Uterus (tissue), 4 donors: ENCODE data around the gene GRM8. TPM values are rescaled to one million over a fixed set of nuclear protein-coding genes. Genes with fewer than 3 reads are reported as not detected.

Experiments
- DNase-seq, 2 donors: peaks; one replicate each; pipeline ENCODE4 v3.0.0-alpha.2; 2019 to 2020
- H3K27ac ChIP-seq, 2 donors: fragments of 200-600 bp; sonication (generic); 1 replicate in 1 of 2; 2 replicates in 1 of 2; pipeline ENCODE4 v1.5.1; 2016 to 2018
- H3K27me3 ChIP-seq, 2 donors: fragments of 200-600 bp; sonication (generic); one replicate each; pipeline ENCODE4 v1.5.1; 2018 to 2019; ENCODE audit warnings: control low read depth in 1 of 2
- H3K36me3 ChIP-seq, 2 donors: fragments of 200-600 bp; sonication (generic); one replicate each; pipeline ENCODE4 v1.5.1; 2019; ENCODE audit warnings: control low read depth in 1 of 2
- H3K4me1 ChIP-seq, 2 donors: fragments of 200-600 bp; sonication (generic); one replicate each; pipeline ENCODE4 v1.5.1; 2018 to 2019; ENCODE audit warnings: control low read depth in 1 of 2
- H3K4me3 ChIP-seq, 2 donors: fragments of 200-600 bp; sonication (generic); 1 replicate in 1 of 2; 2 replicates in 1 of 2; pipeline ENCODE4 v1.5.1; 2018 to 2019; ENCODE audit warnings: mild to moderate bottlenecking in 1 of 2
- H3K9me3 ChIP-seq, 2 donors: fragments of 200-600 bp; sonication (generic); one replicate each; pipeline ENCODE4 v1.5.1; 2019; ENCODE audit warnings: control low read depth in 1 of 2
- POLR2A ChIP-seq, 2 donors: fragments of 450-650 bp; IDR thresholded peaks; one replicate each; pipeline ENCODE4 v1.6.1; 2016; ENCODE audit warnings: antibody characterized with exemption in 2 of 2, mild to moderate bottlenecking in 1 of 2, moderate library complexity in 1 of 2
- intact Hi-C: fragments of 100-400 bp; cut with DNase I; formaldehyde crosslinking; loops from one replicate; pipeline ENCODE4 v1.15.1; 2023; ENCODE audit warnings: low total_unique reads
- total RNA-seq, 4 donors: library from RNA; depleted of rRNA in 3 of 4; stranded (reverse); fragments of >200 nt in 3 of 4; gene quantifications; one replicate each; pipeline versions ENCODE4 v1.1.0 to v1.2.4, GENCODE V29; 2014 to 2023
- TF ChIP-seq, protein P1 (sequence below), 4 experiments: fragments of 200-600 bp in 2 of 4; fragments of 450-650 bp in 2 of 4; sonication (generic) in 2 of 4; IDR thresholded peaks; one replicate each; pipeline ENCODE4 v1.5.1; 2016 to 2019; ENCODE audit warnings: antibody characterized with exemption in 4 of 4, mild to moderate bottlenecking in 2 of 4, moderate library complexity in 1 of 4
- donor health status: DM: yes; HTN: yes; CAD: no.

GRM8 gene
- total RNA-seq, 4 donors from 2014 or later = 3.9 TPM; not detected in 3

DNA sequence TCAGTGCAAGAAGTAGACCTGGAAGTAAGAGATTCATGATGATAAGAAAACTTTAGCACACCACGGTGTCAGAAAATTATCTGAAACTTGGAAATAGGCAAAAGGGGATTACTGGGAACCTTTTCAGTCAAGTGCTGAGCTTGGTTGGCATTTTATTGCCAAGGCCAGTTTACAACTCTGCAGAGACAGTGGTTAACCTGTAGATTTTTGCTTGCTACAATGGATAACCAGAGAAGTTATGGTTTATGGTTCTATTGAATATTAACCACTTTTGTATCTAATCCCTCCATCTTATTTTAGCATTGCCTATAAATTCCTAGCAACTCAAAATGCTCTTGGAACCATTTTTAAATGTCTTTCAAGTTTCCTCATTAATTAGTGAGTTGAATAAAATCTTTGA is 13.3 kb upstream of the GRM8 start:
- intact Hi-C loops = no loop called here
- H3K4me1 ChIP-seq = no peaks in the 10 kb centered on the region
- H3K9me3 ChIP-seq = no peaks in the 10 kb centered on the region
- H3K4me3 ChIP-seq = no peak overlapping the region
- TF ChIP-seq, protein P1, sequence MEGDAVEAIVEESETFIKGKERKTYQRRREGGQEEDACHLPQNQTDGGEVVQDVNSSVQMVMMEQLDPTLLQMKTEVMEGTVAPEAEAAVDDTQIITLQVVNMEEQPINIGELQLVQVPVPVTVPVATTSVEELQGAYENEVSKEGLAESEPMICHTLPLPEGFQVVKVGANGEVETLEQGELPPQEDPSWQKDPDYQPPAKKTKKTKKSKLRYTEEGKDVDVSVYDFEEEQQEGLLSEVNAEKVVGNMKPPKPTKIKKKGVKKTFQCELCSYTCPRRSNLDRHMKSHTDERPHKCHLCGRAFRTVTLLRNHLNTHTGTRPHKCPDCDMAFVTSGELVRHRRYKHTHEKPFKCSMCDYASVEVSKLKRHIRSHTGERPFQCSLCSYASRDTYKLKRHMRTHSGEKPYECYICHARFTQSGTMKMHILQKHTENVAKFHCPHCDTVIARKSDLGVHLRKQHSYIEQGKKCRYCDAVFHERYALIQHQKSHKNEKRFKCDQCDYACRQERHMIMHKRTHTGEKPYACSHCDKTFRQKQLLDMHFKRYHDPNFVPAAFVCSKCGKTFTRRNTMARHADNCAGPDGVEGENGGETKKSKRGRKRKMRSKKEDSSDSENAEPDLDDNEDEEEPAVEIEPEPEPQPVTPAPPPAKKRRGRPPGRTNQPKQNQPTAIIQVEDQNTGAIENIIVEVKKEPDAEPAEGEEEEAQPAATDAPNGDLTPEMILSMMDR (IDR thresholded peaks at IDR 0.05) = no peak
- TF ChIP-seq POLR2A (IDR thresholded peaks at IDR 0.05) = no peak
- DNase-seq = no peak
- no peaks in the 10 kb centered on the region for H3K36me3 ChIP-seq
- no peak overlapping the region for H3K27ac ChIP-seq
- H3K27me3 ChIP-seq = no peaks in the 10 kb centered on the region

DNA sequence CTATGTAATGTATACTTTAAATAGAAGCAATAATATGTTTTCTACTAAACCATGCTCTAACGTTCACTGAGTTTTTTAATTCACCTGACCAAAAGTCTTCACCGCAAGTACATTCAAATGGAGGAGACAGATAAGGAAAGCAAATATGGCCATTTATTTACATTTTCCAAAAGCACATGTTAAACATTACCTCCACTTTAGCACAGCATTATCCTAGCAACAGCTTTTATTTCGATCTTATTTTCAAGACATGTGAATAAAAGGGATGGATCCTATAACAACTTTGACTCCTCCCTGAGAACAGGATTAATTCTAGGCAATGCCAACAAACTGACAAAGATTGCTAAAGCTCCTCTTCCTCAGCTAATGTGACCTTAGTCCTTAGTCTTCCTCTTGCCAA is 11.5 kb upstream of the GRM8 start:
- Histone ChIP-seq H3K27ac (no peak overlapping the region), H3K36me3 (no peaks in the 10 kb centered on the region), H3K4me1 (no peaks in the 10 kb centered on the region), H3K27me3 (no peaks in the 10 kb centered on the region), H3K9me3 (no peaks in the 10 kb centered on the region), H3K4me3 (no peak overlapping the region)
- TF ChIP-seq, protein P1 (IDR thresholded peaks at IDR 0.05) = no peak
- no peak for TF ChIP-seq POLR2A (IDR thresholded peaks at IDR 0.05)
- no peak for DNase-seq
- intact Hi-C loops = no loop called here

DNA sequence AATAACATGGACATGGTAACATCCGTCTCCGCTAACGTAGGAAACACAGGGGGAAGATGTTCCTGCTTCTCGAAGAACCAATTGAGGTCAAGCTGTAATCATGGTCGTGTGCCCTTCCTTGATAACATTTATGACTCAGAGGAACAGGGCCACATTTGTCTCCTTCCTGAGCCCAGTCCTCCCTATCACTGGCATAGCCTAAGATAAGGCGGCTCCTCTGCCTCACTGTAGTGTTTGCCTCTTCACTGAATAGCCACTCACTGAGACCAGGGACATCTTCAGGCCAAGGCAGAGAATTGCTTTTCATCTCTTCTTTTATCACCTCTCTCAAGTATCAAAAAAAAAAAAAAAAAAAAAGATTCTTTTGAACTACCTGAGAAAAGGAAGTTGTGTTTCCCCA is 5.4 kb upstream of the GRM8 start:
- DNase-seq = no peak
- TF ChIP-seq POLR2A (IDR thresholded peaks at IDR 0.05) = no peak
- TF ChIP-seq, protein P1 (IDR thresholded peaks at IDR 0.05) = no peak
- intact Hi-C loops = no loop called here
- Histone ChIP-seq H3K36me3 (no peaks in the 10 kb centered on the region), H3K4me1 (no peaks in the 10 kb centered on the region), H3K27me3 (no peaks in the 10 kb centered on the region), H3K4me3 (no peak overlapping the region), H3K27ac (no peak overlapping the region), H3K9me3 (no peaks in the 10 kb centered on the region)

DNA sequence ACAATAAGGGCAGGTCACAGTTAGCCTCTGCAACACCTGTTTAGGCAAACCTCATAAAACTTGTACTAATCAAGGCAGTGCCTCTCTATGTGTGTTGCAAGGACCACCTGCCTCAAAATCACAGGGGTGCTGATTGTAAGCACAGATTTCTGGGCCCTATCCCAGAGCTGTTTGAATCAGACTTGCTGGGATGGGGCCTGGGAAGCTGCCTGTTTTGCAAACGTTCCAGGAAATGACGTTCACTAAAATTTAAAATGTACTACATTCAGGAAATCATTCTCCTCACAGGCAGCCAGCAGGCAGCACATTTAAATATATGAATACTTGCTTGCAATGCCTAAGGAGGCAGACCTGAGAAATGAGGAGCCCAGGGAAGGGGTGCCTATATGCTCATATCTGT is 4.3 kb upstream of the GRM8 start:
- no peak for DNase-seq
- intact Hi-C loops = no loop called here
- Histone ChIP-seq H3K4me3 (no peak overlapping the region), H3K4me1 (peaks cover 0 to 3% of the 10 kb centered on the region in 2 donors), H3K36me3 (no peaks in the 10 kb centered on the region), H3K9me3 (no peaks in the 10 kb centered on the region), H3K27ac (no peak overlapping the region), H3K27me3 (no peaks in the 10 kb centered on the region)
- TF ChIP-seq, protein P1 (IDR thresholded peaks at IDR 0.05) = no peak
- TF ChIP-seq POLR2A (IDR thresholded peaks at IDR 0.05) = no peak

DNA sequence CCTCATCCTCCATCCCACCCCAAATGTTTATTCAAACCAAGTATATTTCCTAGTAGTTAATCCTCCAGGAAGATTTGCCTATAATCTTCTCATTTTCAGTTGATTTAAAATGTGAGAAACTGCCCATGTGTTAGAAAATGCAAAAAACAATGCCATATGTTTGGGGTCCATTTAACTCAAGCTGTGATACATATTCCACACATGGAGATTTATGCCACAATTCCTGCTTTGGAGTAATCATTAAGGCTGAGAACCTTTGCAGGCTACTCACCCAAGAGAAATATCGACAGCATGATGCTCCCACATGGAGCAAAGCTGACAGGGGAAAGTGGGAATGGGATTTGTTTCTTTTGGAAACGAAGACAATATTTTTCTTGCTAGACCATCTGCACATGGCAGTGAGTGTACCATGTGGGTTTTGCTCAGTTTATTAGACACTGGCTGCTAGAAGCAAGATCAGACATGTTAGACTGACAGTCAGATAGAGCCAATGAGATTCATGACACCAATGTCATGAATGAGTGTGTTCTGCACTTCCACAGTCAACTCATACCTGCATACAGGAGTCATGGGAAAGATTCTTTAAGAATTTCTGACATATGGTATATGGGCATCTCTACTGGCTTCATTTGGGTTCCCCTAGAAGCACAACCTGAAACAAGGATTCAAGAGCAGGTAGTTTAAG is 3.4 kb upstream of the GRM8 start:
- Histone ChIP-seq H3K9me3 (no peaks in the 10 kb centered on the region), H3K4me3 (no peak overlapping the region), H3K36me3 (no peaks in the 10 kb centered on the region), H3K27me3 (peaks cover under 1 to 2% of the 10 kb centered on the region in 2 donors), H3K4me1 (peaks cover 0 to 12% of the 10 kb centered on the region in 2 donors), H3K27ac (no peak overlapping the region)
- DNase-seq = no peak
- TF ChIP-seq, protein P1 (IDR thresholded peaks at IDR 0.05) = no peak
- no peak for TF ChIP-seq POLR2A (IDR thresholded peaks at IDR 0.05)
- intact Hi-C loops = no loop called here
